SHP77 treated with DMSO at 0.1 percent for 48 hours (cell line): Measurements from ENCODE around the gene SETD1B.
A peak's percentile ranks its signal among the peaks of the same experiment; 100 is the strongest.
"Not testable (repeated sequence)": the region's sequence is repeated elsewhere in the genome, so short reads cannot be mapped to it uniquely, and the experiment has no call there.

ENCODE experiments used
- DNase-seq: peaks from one replicate; lab custom pipeline; 2025; lab: John Stamatoyannopoulos, UW

Gene SETD1B

DNA sequence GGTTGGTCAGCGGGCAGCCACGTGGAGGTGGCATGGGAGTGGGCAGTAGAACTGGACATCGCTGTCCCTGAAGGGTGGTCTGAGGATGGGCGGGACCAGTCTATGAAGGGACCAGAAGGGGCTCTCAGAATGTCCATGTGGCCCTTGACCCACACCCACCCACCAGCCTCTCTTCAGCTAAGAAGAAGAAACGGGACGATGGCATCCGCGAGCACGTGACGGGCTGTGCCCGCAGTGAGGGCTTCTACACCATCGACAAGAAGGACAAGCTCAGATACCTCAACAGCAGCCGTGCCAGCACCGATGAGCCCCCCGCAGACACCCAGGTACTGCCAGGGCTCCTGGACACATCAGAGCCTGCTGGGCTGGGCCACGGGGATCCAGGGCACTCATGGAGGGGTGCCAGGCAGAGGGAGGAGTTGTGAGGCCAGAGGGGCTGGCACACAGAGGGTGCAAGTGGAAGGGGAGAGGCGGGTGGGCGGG is 21.3 kb downstream of the SETD1B start:
- no peak for DNase-seq

GRCh38 chr12:121826318-121827150 is 22.7 kb downstream of the SETD1B start:
- no peak for DNase-seq

- DNase-seq = no peak
These were observed 23.7 kb downstream of the SETD1B start for GRCh38 chr12:121827351-121828099.

- DNase-seq = no peak
These were observed 24.5 kb downstream of the SETD1B start for GRCh38 chr12:121828306-121828705.

- DNase-seq = no peak
These were observed 25.0 kb downstream of the SETD1B start for GRCh38 chr12:121828826-121829225.

DNA sequence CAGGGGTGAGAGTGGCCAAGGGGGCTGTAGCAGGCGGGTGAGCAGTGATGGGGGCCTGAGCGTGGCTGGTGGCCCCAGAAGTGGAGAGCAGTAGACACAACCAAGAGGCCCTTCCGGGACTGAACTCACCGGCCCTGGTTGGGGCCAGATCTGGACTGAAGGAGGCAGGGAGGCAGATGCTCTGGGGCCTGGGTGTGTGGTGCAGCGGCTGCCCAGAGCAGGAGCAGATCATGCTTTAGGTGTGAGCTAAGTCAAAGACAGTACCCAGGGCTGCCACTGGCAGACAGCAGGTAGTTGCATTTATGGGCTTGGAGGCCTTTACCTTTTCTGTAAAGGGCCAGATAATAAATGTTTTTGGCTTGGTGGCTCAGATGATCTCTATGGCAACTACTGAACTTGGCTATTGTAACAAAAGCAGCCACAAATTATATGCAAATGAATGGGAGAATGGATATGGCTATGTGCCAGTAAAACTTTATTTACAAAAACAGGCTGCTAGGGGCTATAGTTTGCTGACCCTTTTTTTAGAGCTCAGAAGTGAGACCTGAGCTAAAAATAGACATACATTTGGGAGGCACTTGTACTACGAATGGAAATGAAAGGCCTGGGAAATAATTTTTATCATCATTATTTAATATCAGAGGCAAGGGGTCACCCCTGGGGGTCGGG is 25.6 kb downstream of the SETD1B start:
- no peak for DNase-seq

DNA sequence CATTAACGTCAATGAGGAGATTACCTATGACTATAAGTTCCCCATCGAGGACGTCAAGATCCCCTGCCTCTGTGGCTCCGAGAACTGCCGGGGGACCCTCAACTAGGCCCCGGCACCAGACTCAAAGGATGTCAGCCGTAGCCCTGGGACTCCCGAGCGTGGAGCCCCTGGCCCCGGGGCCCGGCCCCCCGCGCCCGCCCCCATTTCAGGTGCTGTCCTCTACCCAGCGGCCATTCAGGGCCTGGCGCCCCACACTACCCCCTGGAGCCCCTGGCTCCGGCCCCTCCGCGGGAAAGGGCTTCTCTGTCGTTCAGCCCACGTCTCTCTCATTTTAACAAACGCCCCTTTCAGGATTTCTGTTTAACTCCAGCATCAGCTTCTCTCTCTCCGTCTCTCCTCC is 26.3 kb downstream of the SETD1B start:
- DNase-seq = no peak

DNA sequence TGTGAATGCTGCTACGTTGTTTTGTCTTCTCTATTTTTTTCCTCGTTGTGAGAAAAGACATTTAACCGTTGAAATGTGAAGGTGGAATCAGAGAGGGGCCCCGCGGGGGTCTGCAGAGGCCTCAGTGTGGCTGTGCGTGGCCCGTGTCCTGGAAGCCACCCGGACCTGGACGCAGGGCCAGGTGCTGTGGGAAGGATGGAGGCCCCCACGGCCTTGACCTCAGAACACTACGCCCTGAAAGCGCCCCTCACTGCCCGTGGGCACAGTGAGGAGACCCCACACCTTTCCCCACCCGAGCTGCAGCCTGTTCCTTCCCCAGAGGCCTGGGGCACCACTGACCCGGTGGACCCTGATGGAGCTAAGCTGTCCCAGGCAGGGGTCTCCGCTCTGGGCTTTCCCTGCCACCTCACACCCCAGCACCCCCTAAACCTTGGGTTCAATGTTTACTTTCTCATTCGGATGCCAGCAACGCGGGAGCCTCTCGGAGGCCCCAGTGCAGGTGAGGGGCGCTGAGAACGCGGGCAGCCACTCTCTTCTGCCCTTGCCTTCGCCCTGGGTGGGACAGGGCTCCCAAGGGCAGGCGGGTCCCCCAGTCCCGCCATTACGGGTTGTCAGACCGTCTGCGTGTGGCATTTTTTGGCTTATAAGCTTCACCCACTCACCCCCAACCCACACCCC is 26.9 kb downstream of the SETD1B start:
- no peak for DNase-seq

- no peak for DNase-seq
These were observed 27.9 kb downstream of the SETD1B start for GRCh38 chr12:121831571-121832245.

GRCh38 chr12:121837680-121838079 is 33.9 kb downstream of the SETD1B start:
- no peak for DNase-seq

DNA sequence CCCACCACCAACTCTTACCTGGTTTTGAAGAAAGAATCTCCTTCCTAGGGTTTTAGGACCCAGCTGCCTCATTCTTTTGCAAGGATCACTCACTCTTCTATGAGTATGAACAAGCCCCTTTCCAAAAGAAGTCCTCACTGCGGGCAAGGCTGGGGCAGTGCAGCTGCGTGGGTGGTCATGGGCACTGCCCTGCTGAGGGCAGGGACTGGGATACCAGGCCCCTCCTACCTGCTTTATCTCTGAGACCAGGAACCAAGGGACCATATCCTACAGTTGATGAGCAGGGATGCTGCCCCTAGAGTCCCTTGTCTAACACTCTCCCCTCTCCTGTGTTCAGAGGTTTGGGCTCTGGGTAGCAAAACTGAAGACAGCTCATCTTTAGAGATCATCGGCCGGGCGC is 34.3 kb downstream of the SETD1B start:
- no peak for DNase-seq

- DNase-seq = peak; percentile 93
These were observed 35.5 kb downstream of the SETD1B start for GRCh38 chr12:121839106-121839992.

DNA sequence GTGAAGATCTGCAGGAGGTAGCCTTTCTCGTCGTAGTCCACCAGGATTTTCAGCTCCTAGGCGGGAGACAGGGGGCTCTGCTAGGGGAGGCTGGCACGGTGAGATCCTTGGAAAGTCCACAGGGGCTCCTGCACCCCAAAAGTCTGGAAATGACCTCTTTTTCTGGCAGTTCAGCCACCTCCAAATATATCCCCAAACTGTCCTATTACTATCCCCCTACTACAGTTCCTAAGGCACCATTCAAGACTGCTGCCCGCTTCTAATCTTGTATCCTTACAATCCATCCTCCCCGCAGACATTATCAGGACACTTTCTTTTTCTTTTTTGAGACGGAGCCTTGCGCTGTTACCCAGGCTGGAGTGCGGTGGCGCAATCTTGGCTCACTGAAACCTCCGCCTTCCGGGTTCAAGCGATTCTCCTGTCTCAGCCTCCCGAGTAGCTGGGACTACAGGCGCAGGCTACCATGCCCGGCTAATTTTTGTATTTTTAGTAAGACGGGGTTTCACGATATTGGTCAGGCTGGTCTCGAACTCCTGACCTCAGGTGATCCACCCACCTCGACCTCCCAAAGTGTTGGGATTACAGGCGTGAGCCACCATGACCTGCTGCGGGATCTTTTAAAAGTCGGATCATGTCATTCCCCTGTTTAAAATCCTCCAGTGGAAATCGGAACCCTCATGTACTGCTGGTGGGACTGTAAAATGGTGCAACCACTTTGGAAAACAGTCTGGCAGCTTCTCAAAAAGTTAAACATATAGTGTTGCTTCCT is 36.4 kb downstream of the SETD1B start:
- DNase-seq = no peak

DNA sequence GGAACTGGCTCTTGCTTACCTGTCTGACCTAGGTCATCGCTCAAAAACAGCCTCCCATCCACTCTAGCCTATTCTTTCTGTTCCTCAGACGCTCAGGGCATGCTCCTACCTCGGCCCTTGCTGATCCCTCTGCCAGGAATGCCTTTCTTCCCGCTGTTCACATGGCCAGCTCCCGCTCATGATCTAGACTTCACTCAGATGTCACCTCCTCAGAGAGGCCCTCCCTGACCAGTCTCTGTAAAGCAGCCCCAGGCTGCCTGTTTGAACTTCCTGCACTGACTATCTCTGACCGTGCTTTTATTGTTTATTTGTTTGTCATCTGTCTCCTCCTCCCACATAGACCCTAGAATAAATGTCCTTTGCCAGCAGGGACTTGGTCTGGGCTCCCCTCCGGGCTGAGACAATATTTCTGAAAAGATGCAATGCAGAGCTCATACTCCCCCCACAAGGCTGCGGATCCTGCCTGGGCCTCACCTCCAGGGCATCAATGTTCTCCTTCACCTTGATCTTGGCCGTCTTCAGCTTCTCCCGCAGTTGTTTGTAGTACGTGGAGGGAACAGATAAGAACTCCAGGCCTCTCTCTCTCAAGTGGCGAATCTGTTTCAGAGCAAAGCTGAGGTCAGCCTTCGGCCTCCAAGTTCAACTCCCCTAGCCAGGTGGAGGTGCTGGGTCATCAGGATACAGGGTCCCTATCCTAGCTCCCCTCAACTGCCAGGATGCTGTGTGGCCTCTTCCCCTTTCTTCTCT is 39.6 kb downstream of the SETD1B start:
- no peak for DNase-seq

GRCh38 chr12:121845701-121846100 is 41.9 kb downstream of the SETD1B start:
- no peak for DNase-seq

- no peak for DNase-seq
These were observed 45.4 kb downstream of the SETD1B start for GRCh38 chr12:121849211-121849610.

DNA sequence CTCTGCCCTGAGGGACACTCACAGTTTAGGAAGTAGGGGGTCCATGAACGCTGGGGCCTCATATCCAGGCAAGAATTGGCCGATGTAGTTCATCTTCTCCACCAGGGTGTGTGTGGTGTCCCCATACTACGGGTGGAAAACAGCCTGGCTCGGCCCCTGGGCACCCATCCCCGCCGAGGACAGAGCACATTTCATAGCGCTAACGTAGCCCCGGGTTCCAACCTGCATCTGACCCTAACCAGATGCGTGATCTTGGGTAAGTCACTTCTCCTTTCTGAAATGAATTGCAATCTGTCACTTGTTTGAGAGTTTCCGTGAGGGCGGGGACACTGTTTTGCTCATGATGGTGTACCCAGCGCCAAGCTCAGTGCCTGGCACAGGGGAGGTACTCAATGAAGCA is 45.9 kb downstream of the SETD1B start:
- no peak for DNase-seq

DNA sequence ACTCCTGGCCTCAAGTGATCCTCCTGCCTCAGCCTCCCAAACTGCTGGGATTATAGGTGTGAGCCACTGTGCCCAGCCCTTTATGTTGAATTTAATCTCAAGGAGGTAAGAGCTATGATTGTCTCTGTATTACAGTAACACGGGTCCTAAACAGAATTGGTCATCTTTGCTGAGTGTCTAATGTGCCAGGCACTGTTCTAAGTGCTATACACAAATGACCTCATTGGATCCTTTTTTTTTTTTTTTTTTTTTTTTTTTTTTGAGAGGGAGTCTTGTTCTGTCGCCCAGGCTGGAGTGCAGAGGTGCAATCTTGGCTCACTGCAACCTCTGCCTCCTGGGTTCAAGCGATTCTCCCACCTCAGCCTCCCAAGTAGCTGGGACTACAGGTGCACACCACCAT is 48.6 kb downstream of the SETD1B start:
- not testable (repeated sequence) for DNase-seq
